ENCODE data around the gene PSMB3. TPM values are rescaled to one million over a fixed set of nuclear protein-coding genes. Genes with fewer than 3 reads are reported as not detected.

The PSMB3 gene
- polyA plus RNA-seq, 1 experiment: 234 TPM

DNA sequence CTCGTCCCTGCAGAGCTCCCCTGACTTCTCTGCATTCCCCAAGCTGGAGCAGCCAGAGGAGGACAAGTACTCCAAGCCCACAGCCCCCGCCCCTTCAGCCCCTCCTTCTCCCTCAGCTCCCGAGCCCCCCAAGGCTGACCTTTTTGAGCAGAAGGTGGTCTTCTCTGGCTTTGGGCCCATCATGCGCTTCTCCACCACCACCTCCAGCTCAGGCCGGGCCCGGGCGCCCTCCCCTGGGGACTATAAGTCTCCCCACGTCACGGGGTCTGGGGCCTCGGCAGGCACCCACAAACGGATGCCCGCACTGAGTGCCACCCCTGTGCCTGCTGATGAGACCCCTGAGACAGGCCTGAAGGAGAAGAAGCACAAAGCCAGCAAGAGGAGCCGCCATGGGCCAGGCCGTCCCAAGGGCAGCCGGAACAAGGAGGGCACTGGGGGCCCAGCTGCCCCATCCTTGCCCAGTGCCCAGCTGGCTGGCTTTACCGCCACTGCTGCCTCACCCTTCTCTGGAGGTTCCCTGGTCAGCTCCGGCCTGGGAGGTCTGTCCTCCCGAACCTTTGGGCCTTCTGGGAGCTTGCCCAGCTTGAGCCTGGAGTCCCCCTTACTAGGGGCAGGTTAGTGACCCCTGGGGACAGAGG is 36.1 kb upstream of the PSMB3 start:
- CTCF ChIA-PET: interaction anchor here (1.0 kb wide), 1 partner anchor 15 kb away, joined by 3 read pairs; no protein-coding TSS in a partner anchor

GRCh38 chr17:38717139-38717745 is 35.3 kb upstream of the PSMB3 start:
- no peak overlapping the region for H3K4me3 ChIP-seq (ENCODE audit: low read depth, low read length)
- POLR2A ChIA-PET: no interaction called here
- H3K27me3 ChIP-seq (ENCODE audit: control insufficient read depth, insufficient read depth, low read length): no peaks in the 10 kb centered on the region
- DNase-seq (ENCODE audit: low read depth, low spot score): no peak
- no peaks in the 10 kb centered on the region for H3K9me3 ChIP-seq (ENCODE audit: control insufficient read depth, insufficient read depth, low read length)
- CTCF ChIA-PET: interaction anchor here (1.0 kb wide), 1 partner anchor 14 kb away, joined by 3 read pairs; no protein-coding TSS in a partner anchor
- H3K27ac ChIP-seq (ENCODE audit: low read depth, low read length): no peak overlapping the region
- TF ChIP-seq CTCF (IDR thresholded peaks at IDR 0.05; ENCODE audit: low read depth, low read length): no peak

More for the DNA sequence above, 36.1 kb upstream of the PSMB3 start:
- TF ChIP-seq CTCF (IDR thresholded peaks at IDR 0.05; ENCODE audit: low read depth, low read length): no peak
- Histone ChIP-seq H3K4me3 (ENCODE audit: low read depth, low read length) (no peak overlapping the region), H3K27ac (ENCODE audit: low read depth, low read length) (no peak overlapping the region), H3K27me3 (ENCODE audit: control insufficient read depth, insufficient read depth, low read length) (no peaks in the 10 kb centered on the region), H3K9me3 (ENCODE audit: control insufficient read depth, insufficient read depth, low read length) (no peaks in the 10 kb centered on the region)
- no peak for DNase-seq (ENCODE audit: low read depth, low spot score)
- POLR2A ChIA-PET: no interaction called here

GRCh38 chr17:38719289-38719942 is 33.1 kb upstream of the PSMB3 start:
- Histone ChIP-seq H3K4me3 (ENCODE audit: low read depth, low read length) (no peak overlapping the region), H3K27ac (ENCODE audit: low read depth, low read length) (no peak overlapping the region), H3K27me3 (ENCODE audit: control insufficient read depth, insufficient read depth, low read length) (no peaks in the 10 kb centered on the region), H3K9me3 (ENCODE audit: control insufficient read depth, insufficient read depth, low read length) (no peaks in the 10 kb centered on the region)
- DNase-seq (ENCODE audit: low read depth, low spot score): no peak
- ChIA-PET POLR2A (no interaction called here), CTCF (interaction anchor here (1.0 kb wide), 1 partner anchor 16 kb away, joined by 3 read pairs; no protein-coding TSS in a partner anchor)
- no peak for TF ChIP-seq CTCF (IDR thresholded peaks at IDR 0.05; ENCODE audit: low read depth, low read length)

GRCh38 chr17:38719943-38720641 is 32.4 kb upstream of the PSMB3 start:
- no peak for DNase-seq (ENCODE audit: low read depth, low spot score)
- POLR2A ChIA-PET: no interaction called here
- H3K4me3 ChIP-seq (ENCODE audit: low read depth, low read length): no peak overlapping the region
- no peaks in the 10 kb centered on the region; the same call in 1 of the 2 replicates for H3K9me3 ChIP-seq (ENCODE audit: control insufficient read depth, insufficient read depth, low read length)
- H3K27me3 ChIP-seq (ENCODE audit: control insufficient read depth, insufficient read depth, low read length): no peaks in the 10 kb centered on the region
- no peak for TF ChIP-seq CTCF (IDR thresholded peaks at IDR 0.05; ENCODE audit: low read depth, low read length)
- CTCF ChIA-PET: no interaction called here
- no peak overlapping the region for H3K27ac ChIP-seq (ENCODE audit: low read depth, low read length)
